Lung (tissue), 12 donors: ENCODE data around the gene BIRC6. TPM values are rescaled to one million over a fixed set of nuclear protein-coding genes. Genes with fewer than 3 reads are reported as not detected.
"Not testable (repeated sequence)": the region's sequence is repeated elsewhere in the genome, so short reads cannot be mapped to it uniquely, and the experiment has no call there.

Experiments
- ATAC-seq: fragments of 200-7000 bp; cut with Tn5 transposase; one replicate; pipeline ENCODE4 v1.9.1; 2020; ENCODE audit warnings: moderate number of reproducible peaks; ENCODE audit not compliant: insufficient read depth, low FRiP score
- DNase-seq, 3 donors: peaks; one replicate each; pipeline ENCODE4 v3.0.0-alpha.2; 2013 to 2017
- H3K27ac ChIP-seq, 2 donors: one replicate each; pipeline ENCODE4 v1.5.1; 2013; ENCODE audit warnings: mild to moderate bottlenecking in 2 of 2, moderate library complexity in 2 of 2, control low read depth in 1 of 2, inconsistent platforms in 1 of 2, low read depth in 1 of 2, low read length in 1 of 2
- H3K27me3 ChIP-seq, 3 donors: one replicate each; pipeline ENCODE4 v1.5.1; 2013; ENCODE audit warnings: low read length in 2 of 3; ENCODE audit not compliant: control insufficient read depth in 3 of 3, insufficient read depth in 3 of 3
- H3K36me3 ChIP-seq, 4 donors: one replicate each; pipeline ENCODE4 v1.5.1; 2013; ENCODE audit warnings: low read length in 4 of 4, mild to moderate bottlenecking in 1 of 4, moderate library complexity in 1 of 4; ENCODE audit not compliant: control insufficient read depth in 4 of 4, insufficient read depth in 4 of 4
- H3K4me1 ChIP-seq, 5 donors: one replicate each; pipeline ENCODE4 v1.5.1; 2013; ENCODE audit warnings: low read length in 5 of 5, mild to moderate bottlenecking in 2 of 5, moderate library complexity in 1 of 5; ENCODE audit not compliant: control insufficient read depth in 5 of 5, insufficient read depth in 5 of 5
- H3K4me3 ChIP-seq: one replicate; pipeline ENCODE4 v1.5.1; 2013; ENCODE audit warnings: mild to moderate bottlenecking, control low read depth, moderate library complexity
- H3K9ac ChIP-seq, 2 donors: one replicate each; pipeline ENCODE4 v1.5.1; 2013; ENCODE audit warnings: low read length in 2 of 2, control low read depth in 1 of 2; ENCODE audit not compliant: insufficient read depth in 1 of 2
- H3K9me3 ChIP-seq, 4 donors: one replicate each; pipeline ENCODE4 v1.5.1; 2013; ENCODE audit warnings: low read length in 3 of 4, mild to moderate bottlenecking in 1 of 4, moderate library complexity in 1 of 4; ENCODE audit not compliant: control insufficient read depth in 4 of 4, insufficient read depth in 3 of 4
- CTCF ChIP-seq: IDR thresholded peaks from 2 replicates; pipeline ENCODE4 v1.5.1; 2012; ENCODE audit warnings: mild to moderate bottlenecking; ENCODE audit errors: control extremely low read depth, extremely low read depth
- WGBS, 2 donors: extraction: QIAGEN DNeasy Blood & Tissue Kit; methylation state at CpG; one replicate each; pipeline ENCODE4 v1.1.7; 2013; 5-methylcytosine and 5-hydroxymethylcytosine counted together
- polyA plus RNA-seq, 2 donors: library from polyadenylated mRNA; stranded (reverse); fragments of 200-250 nt; gene quantifications; one replicate each; pipeline ENCODE4 v1.2.1, GENCODE V29; 2013
- total RNA-seq, 2 donors: library from RNA; depleted of rRNA in 1 of 2; stranded (reverse); fragments of >200 nt in 1 of 2; gene quantifications; one replicate each; pipeline ENCODE4 v1.2.1, GENCODE V29; 2014 to 2021
- donor health status: control.
- donor health status: control.
- donor health status: Bipolar disorder and iron deficiency.
- donor health status: healthy.
- donor health status: DM: yes; HTN: yes; CAD: no.

Gene BIRC6
- total and polyA plus RNA-seq, 4 donors = 12.2 to 229 (median 51.5) TPM

- Histone ChIP-seq H3K9ac (no peak overlapping the region), H3K27me3 (no peaks in the 10 kb centered on the region), H3K36me3 (no peaks in the 10 kb centered on the region), H3K4me1 (peaks cover 0 to 7% (median 2%) of the 10 kb centered on the region in 5 donors), H3K4me3 (no peak overlapping the region), H3K9me3 (no peaks in the 10 kb centered on the region), H3K27ac (no peak overlapping the region)
- WGBS, 2 donors = 93 to 96% methylated on average over 2 of the region's 2 CpGs
- DNase-seq (no peak), ATAC-seq (no peak)
- TF ChIP-seq CTCF = no peak
Measured at GRCh38 chr2:32366595-32366994, 9.8 kb downstream of the BIRC6 start.

GRCh38 chr2:32369222-32369621 is 12.4 kb downstream of the BIRC6 start:
- no peak for DNase-seq
- WGBS, 2 donors = 97% methylated on average over 9 of the region's 9 CpGs

GRCh38 chr2:32370942-32371341 is 14.1 kb downstream of the BIRC6 start:
- 95 to 99% methylated on average over 5 of the region's 5 CpGs for WGBS, 2 donors
- DNase-seq, H3K4me3 ChIP-seq, H3K27me3 ChIP-seq, H3K9me3 ChIP-seq, H3K36me3 ChIP-seq, H3K9ac ChIP-seq, H3K27ac ChIP-seq, ATAC-seq, H3K4me1 ChIP-seq: not testable (repeated sequence)

More at GRCh38 chr2:32369222-32369621, 12.4 kb downstream of the BIRC6 start:
- Histone ChIP-seq H3K27ac (no peak overlapping the region), H3K9ac (no peak overlapping the region), H3K27me3 (no peaks in the 10 kb centered on the region), H3K36me3 (no peaks in the 10 kb centered on the region), H3K4me3 (no peak overlapping the region), H3K4me1 (peaks cover 0 to 7% (median 2%) of the 10 kb centered on the region in 5 donors), H3K9me3 (no peaks in the 10 kb centered on the region)
- no peak for TF ChIP-seq CTCF
- ATAC-seq = no peak

- peaks cover 0 to 3% (median 0%) of the 10 kb centered on the region in 4 donors for H3K36me3 ChIP-seq
- H3K9me3 ChIP-seq = no peaks in the 10 kb centered on the region
- H3K27me3 ChIP-seq = no peaks in the 10 kb centered on the region
- H3K4me3 ChIP-seq = no peak overlapping the region
- 91 to 96% methylated on average over 3 of the region's 3 CpGs for WGBS, 2 donors
- H3K27ac ChIP-seq = no peak overlapping the region
- DNase-seq (no peak), ATAC-seq (no peak)
- no peak overlapping the region for H3K9ac ChIP-seq
- peaks cover 0 to 6% (median 0%) of the 10 kb centered on the region in 5 donors for H3K4me1 ChIP-seq
- no peak for TF ChIP-seq CTCF
Measured at GRCh38 chr2:32372519-32373182, 15.8 kb downstream of the BIRC6 start.
